Ectodermal cell (in vitro differentiated cells): Measurements from ENCODE around the gene KRTAP10-12.

Experiments used
- H3K27ac ChIP-seq: 2 replicates; pipeline ENCODE4 v1.7.0; 2013; ENCODE audit warnings: mild to moderate bottlenecking, low read depth, low read length; ENCODE audit not compliant: insufficient read depth, poor library complexity, severe bottlenecking
- H3K27me3 ChIP-seq: 2 replicates; pipeline ENCODE4 v1.7.0; 2013; ENCODE audit warnings: mild to moderate bottlenecking, low read length; ENCODE audit not compliant: insufficient read depth, control insufficient read depth, poor library complexity, severe bottlenecking
- H3K36me3 ChIP-seq: one replicate; pipeline ENCODE4 v1.7.0; 2013; ENCODE audit warnings: low read length; ENCODE audit not compliant: control insufficient read depth, insufficient read depth
- H3K4me1 ChIP-seq: one replicate; pipeline ENCODE4 v1.7.0; 2013; ENCODE audit warnings: low read length; ENCODE audit not compliant: control insufficient read depth, insufficient read depth
- H3K4me3 ChIP-seq: 2 replicates; pipeline ENCODE4 v1.7.0; 2013; ENCODE audit warnings: low read depth, low read length, control low read depth; ENCODE audit not compliant: insufficient read depth
- H3K9me3 ChIP-seq: 2 replicates; pipeline ENCODE4 v1.7.0; 2013; ENCODE audit warnings: mild to moderate bottlenecking, low read length, moderate library complexity; ENCODE audit not compliant: control insufficient read depth
- WGBS, 2 experiments: methylation state at CpG; one replicate each; pipeline ENCODE4 v1.1.7; 2013; ENCODE audit warnings: missing lambda C conversion rate in 2 of 2; 5-methylcytosine and 5-hydroxymethylcytosine counted together

The KRTAP10-12 gene

DNA sequence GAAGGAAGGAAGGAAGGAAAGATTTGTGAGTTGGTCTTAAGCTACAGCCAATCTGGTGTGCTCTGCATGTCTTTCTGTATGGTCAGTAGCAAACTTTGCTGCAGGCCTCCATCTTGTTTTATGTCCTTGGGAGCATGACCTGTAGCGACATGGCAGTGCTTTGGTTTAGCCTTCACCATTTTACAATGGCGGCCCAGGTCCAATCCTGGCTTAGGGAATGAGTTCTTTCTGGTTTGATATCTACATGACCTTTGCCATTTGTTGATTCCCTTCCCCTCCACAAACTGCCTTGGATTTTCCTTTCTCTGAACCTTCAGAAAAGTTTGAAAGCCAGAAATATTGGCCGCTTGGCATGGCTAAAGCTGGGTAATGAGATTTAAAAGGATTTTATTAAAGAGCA lies 44.9 kb downstream of the KRTAP10-12 start:
- Histone ChIP-seq H3K9me3 (no peaks in the 10 kb centered on the region), H3K27me3 (no peaks in the 10 kb centered on the region), H3K4me3 (no peak overlapping the region), H3K27ac (no peak overlapping the region), H3K36me3 (no peaks in the 10 kb centered on the region), H3K4me1 (no peaks in the 10 kb centered on the region)
- WGBS, 2 experiments: 94 to 97% methylated on average over 3 of the region's 3 CpGs

- H3K9me3 ChIP-seq: no peaks in the 10 kb centered on the region
- no peak overlapping the region for H3K4me3 ChIP-seq
- 91 to 92% methylated on average over 1 of the region's 1 CpG for WGBS, 2 experiments
- H3K36me3 ChIP-seq: no peaks in the 10 kb centered on the region
- H3K27ac ChIP-seq: no peak overlapping the region
- H3K4me1 ChIP-seq: no peaks in the 10 kb centered on the region
- no peaks in the 10 kb centered on the region for H3K27me3 ChIP-seq
Observed at GRCh38 chr21:44742418-44743153, 45.6 kb downstream of the KRTAP10-12 start.
